22Rv1 (cell line): Measurements from ENCODE around the gene SLC7A7.
A peak's percentile ranks its signal among the peaks of the same experiment; 100 is the strongest.
"Not testable (repeated sequence)": the region's sequence is repeated elsewhere in the genome, so short reads cannot be mapped to it uniquely, and the experiment has no call there.

Source experiments
- H3K27ac ChIP-seq: fragments of 450-650 bp; 2 replicates; pipeline ENCODE4 v1.5.1; 2017
- CTCF ChIP-seq: fragments of 450-650 bp; IDR thresholded peaks from 2 replicates; pipeline ENCODE4 v1.5.1; 2017; ENCODE audit warnings: mild to moderate bottlenecking
- ZFX ChIP-seq: fragments of 450-650 bp; IDR thresholded peaks from 2 replicates; pipeline ENCODE4 v1.6.1; 2017; ENCODE audit warnings: antibody characterized with exemption, borderline replicate concordance

The SLC7A7 gene

GRCh38 chr14:22814941-22815713 lies at the start of gene SLC7A7:
Gene SLC7A7 (minus strand): TSS chr14:22815435. CDS start chr14:22813398, 2,037 bp downstream.
- TF ChIP-seq CTCF (no peak), ZFX (no peak)
- no peak within 1 kb of the TSS for H3K27ac ChIP-seq

DNA sequence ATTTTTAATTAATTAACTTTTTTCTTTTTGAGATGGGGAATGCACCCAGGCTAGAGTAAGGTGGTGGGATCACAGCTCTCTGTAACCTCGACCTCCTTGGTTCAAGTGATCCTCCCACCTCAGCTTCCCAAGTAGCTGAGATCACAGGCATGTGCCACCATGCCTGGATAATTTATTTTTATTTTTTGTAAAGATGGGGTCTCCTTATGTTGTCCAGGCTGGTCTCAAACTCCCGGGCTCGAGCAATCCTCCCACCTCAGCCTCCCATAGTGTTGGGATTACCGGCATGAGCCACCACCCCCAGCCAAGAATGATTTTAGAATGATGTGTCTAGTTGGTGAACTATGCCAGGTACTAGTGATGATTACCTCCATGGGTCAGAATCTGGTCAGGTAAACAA lies 49.7 kb upstream of the SLC7A7 start:
- TF ChIP-seq CTCF (no peak), ZFX (no peak)
- H3K27ac ChIP-seq, result no peak overlapping the region

DNA sequence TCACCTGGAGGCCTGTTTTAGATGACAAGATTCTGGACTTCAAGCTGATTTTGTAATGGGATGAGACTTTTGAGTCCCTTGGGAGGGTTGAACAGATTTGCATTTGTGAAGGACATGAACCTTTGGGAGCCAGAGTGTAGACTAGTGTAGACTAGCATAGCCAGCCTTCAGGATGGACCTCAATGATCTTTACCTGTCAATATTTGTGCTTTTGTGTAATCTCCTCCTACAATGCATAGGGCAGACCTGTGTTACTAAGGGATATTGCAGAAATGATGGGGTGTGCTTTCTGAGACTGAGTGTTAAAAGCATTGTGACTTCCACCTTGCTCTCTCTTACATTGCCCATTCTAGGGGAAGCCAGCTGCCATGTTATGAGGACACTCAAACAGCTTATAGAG lies 46.4 kb upstream of the SLC7A7 start:
- no peak overlapping the region for H3K27ac ChIP-seq
- TF ChIP-seq CTCF (no peak), ZFX (no peak)

GRCh38 chr14:22860377-22860776 lies 45.1 kb upstream of the SLC7A7 start:
- not testable (repeated sequence) for H3K27ac ChIP-seq

GRCh38 chr14:22856428-22856827 lies 41.2 kb upstream of the SLC7A7 start:
- TF ChIP-seq CTCF (no peak), ZFX (no peak)

GRCh38 chr14:22854963-22855724 lies 39.9 kb upstream of the SLC7A7 start:
- TF ChIP-seq ZFX, result no peak
- no peak for TF ChIP-seq CTCF
- no peak overlapping the region for H3K27ac ChIP-seq

More at GRCh38 chr14:22856428-22856827, 41.2 kb upstream of the SLC7A7 start:
- no peak overlapping the region for H3K27ac ChIP-seq

GRCh38 chr14:22854296-22854695 lies 39.1 kb upstream of the SLC7A7 start:
- not testable (repeated sequence) for H3K27ac ChIP-seq

DNA sequence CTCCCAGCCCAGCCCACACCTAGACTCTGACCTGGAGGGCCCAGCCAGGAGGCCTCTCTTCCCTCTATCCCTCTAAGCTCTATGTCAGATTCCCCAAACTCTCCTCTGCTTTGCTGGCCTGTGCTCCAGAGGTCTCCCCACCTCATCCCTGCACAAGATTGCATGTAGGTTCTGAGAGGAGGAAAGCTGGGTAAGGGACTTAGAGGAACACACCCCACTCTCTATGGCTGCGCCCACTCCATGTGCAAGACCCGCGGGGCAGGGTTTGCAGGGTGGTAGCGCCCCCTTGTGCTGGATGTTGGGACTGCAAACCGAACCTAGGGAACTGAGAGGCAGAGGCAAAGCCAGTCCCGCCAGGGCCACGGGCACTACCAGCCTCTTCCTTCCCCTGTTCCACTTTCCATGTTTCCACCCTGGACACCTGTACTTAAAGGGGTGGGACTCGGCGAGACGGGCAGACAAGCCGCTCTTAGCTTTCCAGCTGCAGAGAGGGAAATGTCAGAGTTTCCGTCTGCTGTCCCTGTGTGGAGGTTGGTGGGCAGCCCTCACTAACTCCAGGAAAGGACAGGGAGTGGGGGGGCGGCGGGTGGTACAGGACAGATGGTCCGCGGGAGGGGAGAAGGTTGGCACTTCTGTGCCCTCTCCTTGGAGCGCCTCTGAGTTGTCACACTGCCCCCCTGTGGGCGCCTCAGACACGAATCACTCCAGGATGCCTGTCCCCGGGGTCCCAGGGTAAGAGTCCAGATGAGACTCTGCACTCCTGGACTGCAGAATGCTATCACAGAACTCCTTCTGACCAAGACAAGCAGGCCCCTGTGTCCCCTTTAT lies 37.9 kb upstream of the SLC7A7 start:
- H3K27ac ChIP-seq, result no peak overlapping the region
- TF ChIP-seq CTCF, result peak; percentile 96
- no peak for TF ChIP-seq ZFX
